H9 (cell line): ENCODE results near the gene KCND2. TPM values are rescaled to one million over a fixed set of nuclear protein-coding genes. Genes with fewer than 3 reads are reported as not detected.
A peak's percentile ranks its signal among the peaks of the same experiment; 100 is the strongest.

Source experiments
- DNase-seq: peaks from one replicate; pipeline ENCODE4 v3.0.0-alpha.2; 2017
- H2AFZ ChIP-seq: one replicate; pipeline ENCODE4 v1.6.1; 2013; ENCODE audit warnings: mild to moderate bottlenecking, low read length, control low read depth, moderate library complexity
- H2AK5ac ChIP-seq: 2 replicates; pipeline ENCODE4 v1.6.1; 2013; ENCODE audit warnings: low read length, control low read depth, mixed read lengths; ENCODE audit not compliant: insufficient read length
- H2BK120ac ChIP-seq: one replicate; pipeline ENCODE4 v1.6.1; 2013; ENCODE audit warnings: low read depth, mild to moderate bottlenecking, low read length, control low read depth, inconsistent platforms; ENCODE audit not compliant: poor library complexity, severe bottlenecking
- H2BK12ac ChIP-seq: 2 replicates; pipeline ENCODE4 v1.6.1; 2013; ENCODE audit warnings: low read length, control low read depth, mixed read lengths, low read depth; ENCODE audit not compliant: insufficient read length
- H2BK15ac ChIP-seq: 2 replicates; pipeline ENCODE4 v1.6.1; 2013; ENCODE audit warnings: low read depth, low read length, control low read depth
- H2BK20ac ChIP-seq: one replicate; pipeline ENCODE4 v1.6.1; 2013; ENCODE audit warnings: low read depth, mild to moderate bottlenecking, low read length, control low read depth, inconsistent platforms; ENCODE audit not compliant: poor library complexity, severe bottlenecking
- H2BK5ac ChIP-seq: 2 replicates; pipeline ENCODE4 v1.6.1; 2013; ENCODE audit warnings: low read length, control low read depth, mixed read lengths; ENCODE audit not compliant: insufficient read length
- H3K14ac ChIP-seq: 2 replicates; pipeline ENCODE4 v1.6.1; 2013; ENCODE audit warnings: low read length, control low read depth; ENCODE audit not compliant: insufficient read depth
- H3K18ac ChIP-seq: 2 replicates; pipeline ENCODE4 v1.6.1; 2013; ENCODE audit warnings: low read depth, mild to moderate bottlenecking, mixed read lengths, low read length, control low read depth; ENCODE audit not compliant: insufficient read length
- H3K23ac ChIP-seq: 2 replicates; pipeline ENCODE4 v1.6.1; 2013; ENCODE audit warnings: low read length, control low read depth, mixed read lengths, low read depth; ENCODE audit not compliant: insufficient read length
- H3K23me2 ChIP-seq: 2 replicates; pipeline ENCODE4 v1.6.1; 2013; ENCODE audit warnings: low read depth, mild to moderate bottlenecking, mixed read lengths, low read length, control low read depth; ENCODE audit not compliant: insufficient read length, poor library complexity, severe bottlenecking
- H3K27ac ChIP-seq: 2 replicates; pipeline ENCODE4 v1.5.1; 2013; ENCODE audit warnings: low read length, control low read depth, mixed read lengths, low read depth; ENCODE audit not compliant: insufficient read length
- H3K27me3 ChIP-seq: 2 replicates; pipeline ENCODE4 v1.6.1; 2013; ENCODE audit warnings: low read length, control low read depth, inconsistent platforms; ENCODE audit not compliant: insufficient read depth
- H3K4ac ChIP-seq: 2 replicates; pipeline ENCODE4 v1.6.1; 2013; ENCODE audit warnings: low read depth, mild to moderate bottlenecking, control low read depth, inconsistent platforms, low read length, moderate library complexity
- H3K4me1 ChIP-seq: 2 replicates; pipeline ENCODE4 v1.6.1; 2013; ENCODE audit warnings: low read length, control low read depth, inconsistent platforms; ENCODE audit not compliant: insufficient read depth
- H3K4me2 ChIP-seq: 2 replicates; pipeline ENCODE4 v1.6.1; 2013; ENCODE audit warnings: low read length, control low read depth, mixed read lengths; ENCODE audit not compliant: insufficient read length, insufficient read depth
- H3K56ac ChIP-seq: 2 replicates; pipeline ENCODE4 v1.6.1; 2013; ENCODE audit warnings: low read depth, mild to moderate bottlenecking, mixed read lengths, low read length, control low read depth; ENCODE audit not compliant: insufficient read length
- H3K79me1 ChIP-seq: 2 replicates; pipeline ENCODE4 v1.6.1; 2013; ENCODE audit warnings: low read depth, mild to moderate bottlenecking, moderate library complexity, low read length, control low read depth, inconsistent platforms; ENCODE audit not compliant: insufficient read depth, poor library complexity, severe bottlenecking
- H3K79me2 ChIP-seq: 2 replicates; pipeline ENCODE4 v1.6.1; 2013; ENCODE audit warnings: low read length, control low read depth, inconsistent platforms; ENCODE audit not compliant: insufficient read depth
- H3K9ac ChIP-seq: 2 replicates; pipeline ENCODE4 v1.6.1; 2013; ENCODE audit warnings: low read length, control low read depth, mixed read lengths; ENCODE audit not compliant: insufficient read length; ENCODE audit errors: extremely low read depth
- H3K9me3 ChIP-seq: one replicate; pipeline ENCODE4 v1.6.1; 2013; ENCODE audit warnings: low read depth, low read length, inconsistent platforms; ENCODE audit not compliant: control insufficient read depth
- H3T11ph ChIP-seq: one replicate; pipeline ENCODE4 v1.6.1; 2013; ENCODE audit warnings: mild to moderate bottlenecking, low read length, control low read depth, inconsistent platforms
- H4K20me1 ChIP-seq: one replicate; pipeline ENCODE4 v1.6.1; 2013; ENCODE audit not compliant: control insufficient read depth, insufficient read length, insufficient read depth
- H4K5ac ChIP-seq: 2 replicates; pipeline ENCODE4 v1.6.1; 2013; ENCODE audit warnings: low read depth, mild to moderate bottlenecking, mixed read lengths, low read length, control low read depth; ENCODE audit not compliant: insufficient read length
- H4K8ac ChIP-seq: replicated peaks from 2 replicates; pipeline ENCODE4 v1.6.1; 2013; ENCODE audit warnings: low read length, control low read depth, mixed read lengths, low read depth; ENCODE audit not compliant: insufficient read length
- H4K91ac ChIP-seq: 2 replicates; pipeline ENCODE4 v1.6.1; 2013; ENCODE audit warnings: low read depth, mild to moderate bottlenecking, moderate library complexity, mixed read lengths, low read length, control low read depth; ENCODE audit not compliant: insufficient read length
- H3K27ac Mint-ChIP-seq, 3 experiments: 2 replicates in 2 of 3; 3 replicates in 1 of 3; pipeline ENCODE4 v1.8.0; 2020 to 2021; ENCODE audit warnings: mixed read lengths in 3 of 3, mild to moderate bottlenecking in 1 of 3, moderate library complexity in 1 of 3
- H3K27me3 Mint-ChIP-seq: 2 replicates; pipeline ENCODE4 v1.8.0; 2021; ENCODE audit warnings: low read depth, mild to moderate bottlenecking, moderate library complexity, mixed read lengths
- H3K36me3 Mint-ChIP-seq, 3 experiments: 2 replicates in 2 of 3; 3 replicates in 1 of 3; pipeline ENCODE4 v1.8.0; 2020 to 2021; ENCODE audit warnings: low read depth in 3 of 3, mixed read lengths in 3 of 3; ENCODE audit not compliant: insufficient read depth in 1 of 3
- H3K4me1 Mint-ChIP-seq, 2 experiments: 2 replicates each; pipeline ENCODE4 v1.8.0; 2020; ENCODE audit warnings: mixed read lengths in 2 of 2
- H3K4me3 Mint-ChIP-seq, 2 experiments: 2 replicates in 1 of 2; 3 replicates in 1 of 2; pipeline ENCODE4 v1.8.0; 2020 to 2021; ENCODE audit warnings: mild to moderate bottlenecking in 2 of 2, mixed read lengths in 2 of 2, moderate library complexity in 1 of 2
- H3K9me3 Mint-ChIP-seq, 2 experiments: 2 replicates in 1 of 2; 3 replicates in 1 of 2; pipeline ENCODE4 v1.8.0; 2020; ENCODE audit warnings: mild to moderate bottlenecking in 2 of 2, mixed read lengths in 2 of 2, moderate library complexity in 1 of 2
- CTCF ChIP-seq: fragments of 200-600 bp; sonication (generic); conservative IDR thresholded peaks from 3 replicates; pipeline ENCODE4 v1.8.0; 2021; ENCODE audit warnings: antibody characterized with exemption, mild to moderate bottlenecking
- WGBS: extraction: QIAGEN DNeasy Blood & Tissue Kit; methylation state at CpG from one replicate; pipeline ENCODE4 v1.1.7; 2013; ENCODE audit warnings: missing lambda C conversion rate, low lambda C conversion rate, mixed read lengths; ENCODE audit not compliant: insufficient read length; ENCODE audit errors: extremely low coverage; 5-methylcytosine and 5-hydroxymethylcytosine counted together
- total RNA-seq: library from RNA; stranded (reverse); gene quantifications from 2 replicates; pipeline ENCODE4 v1.2.1, GENCODE V29; 2021

KCND2 gene
- total RNA-seq, 1 experiment from 2014 or later: 6.4 TPM

GRCh38 chr7:120550494-120551048 is 277.6 kb downstream of the KCND2 start:
- H3K9me3 ChIP-seq: no peaks in the 10 kb centered on the region
- H3K23me2 ChIP-seq: no peaks in the 10 kb centered on the region
- no peak overlapping the region for H3K4ac ChIP-seq
- H4K5ac ChIP-seq: no peak overlapping the region
- no peaks in the 10 kb centered on the region for H4K20me1 ChIP-seq
- DNase-seq: no peak
- TF ChIP-seq CTCF: no peak
- peak overlapping the region in 2 of 3 experiments; percentile 22 to 69; a peak in 4 of 7 replicates for H3K27ac Mint-ChIP-seq
- H3K27me3 Mint-ChIP-seq: no peaks in the 10 kb centered on the region
- no peaks in the 10 kb centered on the region for H3K27me3 ChIP-seq
- WGBS: no CpG with 5 or more reads among the region's 1 CpG
- H3T11ph ChIP-seq: no peak overlapping the region
- no peaks in the 10 kb centered on the region for H3K79me2 ChIP-seq
- H2AFZ ChIP-seq: no peak overlapping the region
- H3K18ac ChIP-seq: no peak overlapping the region
- H2BK120ac ChIP-seq: no peak overlapping the region
- H2BK12ac ChIP-seq: no peak overlapping the region
- no peak overlapping the region for H3K23ac ChIP-seq
- H3K36me3 Mint-ChIP-seq: peaks cover 0 to 4% (median 0%) of the 10 kb centered on the region in 3 experiments; a peak in 2 of 7 replicates
- H2AK5ac ChIP-seq: no peak overlapping the region
- no peak overlapping the region for H2BK5ac ChIP-seq
- H2BK15ac ChIP-seq: no peak overlapping the region
- H3K4me3 Mint-ChIP-seq: peak overlapping the region in 1 of 2 experiments; percentile 5; a peak in 1 of 5 replicates
- no peak overlapping the region for H3K9ac ChIP-seq
- peak overlapping the region; percentile 76 for H3K27ac ChIP-seq
- H2BK20ac ChIP-seq: no peak overlapping the region
- H3K4me1 ChIP-seq: peaks cover 16% of the 10 kb centered on the region
- no peak overlapping the region for H4K8ac ChIP-seq
- no peaks in the 10 kb centered on the region for H3K9me3 Mint-ChIP-seq
- H3K56ac ChIP-seq: no peak overlapping the region
- H3K79me1 ChIP-seq: no peaks in the 10 kb centered on the region
- no peak overlapping the region for H3K14ac ChIP-seq
- peaks cover 23 to 43% of the 10 kb centered on the region in 2 experiments for H3K4me1 Mint-ChIP-seq
- no peak overlapping the region for H4K91ac ChIP-seq
- H3K4me2 ChIP-seq: peak overlapping the region; percentile 20
